ENCODE results near the gene TP63. TPM values are rescaled to one million over a fixed set of nuclear protein-coding genes. Genes with fewer than 3 reads are reported as not detected.

The TP63 gene
- total and polyA plus RNA-seq, 3 donors from 2014 or later: 5.2 to 10.5 (median 6.0) TPM

GRCh38 chr3:189822726-189823125, 191.5 kb downstream of the TP63 start:
- intact Hi-C loops (cut with DNase I; ENCODE audit: low total_unique reads): no loop called here
- TF ChIP-seq POLR2A (IDR thresholded peaks at IDR 0.05): no peak
- TF ChIP-seq CTCF (IDR thresholded peaks at IDR 0.05): no peak

GRCh38 chr3:189824629-189825312, 193.6 kb downstream of the TP63 start:
- H3K27me3 ChIP-seq: no peaks in the 10 kb centered on the region
- no peaks in the 10 kb centered on the region for H3K36me3 ChIP-seq (ENCODE audit: low read depth, missing control alignments)
- no peaks in the 10 kb centered on the region for H3K9me3 ChIP-seq
- H3K27ac ChIP-seq: no peak overlapping the region
- 53 to 61% methylated on average over 5 of the region's 5 CpGs for WGBS, 2 donors
- TF ChIP-seq POLR2A (IDR thresholded peaks at IDR 0.05): no peak
- no peak for TF ChIP-seq CTCF (IDR thresholded peaks at IDR 0.05)
- intact Hi-C loops (cut with DNase I; ENCODE audit: low total_unique reads): no loop called here
- no peak for DNase-seq
- no peak overlapping the region for H3K4me3 ChIP-seq
- H3K4me1 ChIP-seq: no peaks in the 10 kb centered on the region

More at GRCh38 chr3:189822726-189823125, 191.5 kb downstream of the TP63 start:
- H3K4me1 ChIP-seq: no peaks in the 10 kb centered on the region
- H3K36me3 ChIP-seq (ENCODE audit: low read depth, missing control alignments): no peaks in the 10 kb centered on the region
- no peak for DNase-seq
- 73 to 80% methylated on average over 3 of the region's 3 CpGs for WGBS, 2 donors
- H3K27me3 ChIP-seq: no peaks in the 10 kb centered on the region
- no peak overlapping the region for H3K4me3 ChIP-seq
- H3K9me3 ChIP-seq: no peaks in the 10 kb centered on the region
- H3K27ac ChIP-seq: no peak overlapping the region

GRCh38 chr3:189826566-189826965, 195.4 kb downstream of the TP63 start:
- Histone ChIP-seq H3K4me1 (no peaks in the 10 kb centered on the region), H3K27ac (no peak overlapping the region), H3K4me3 (no peak overlapping the region), H3K9me3 (no peaks in the 10 kb centered on the region), H3K36me3 (ENCODE audit: low read depth, missing control alignments) (no peaks in the 10 kb centered on the region), H3K27me3 (no peaks in the 10 kb centered on the region)
- intact Hi-C loops (cut with DNase I; ENCODE audit: low total_unique reads): no loop called here
- DNase-seq: no peak
- 92 to 97% methylated on average over 3 of the region's 3 CpGs for WGBS, 2 donors
- TF ChIP-seq POLR2A (IDR thresholded peaks at IDR 0.05) (no peak), CTCF (IDR thresholded peaks at IDR 0.05) (no peak)

GRCh38 chr3:189827108-189827507, 195.9 kb downstream of the TP63 start:
- intact Hi-C loops (cut with DNase I; ENCODE audit: low total_unique reads): no loop called here
- no peaks in the 10 kb centered on the region for H3K36me3 ChIP-seq (ENCODE audit: low read depth, missing control alignments)
- DNase-seq: no peak
- H3K4me1 ChIP-seq: no peaks in the 10 kb centered on the region
- H3K27ac ChIP-seq: no peak overlapping the region
- TF ChIP-seq CTCF (IDR thresholded peaks at IDR 0.05) (no peak), POLR2A (IDR thresholded peaks at IDR 0.05) (no peak)
- H3K27me3 ChIP-seq: no peaks in the 10 kb centered on the region
- H3K4me3 ChIP-seq: no peak overlapping the region
- 81% methylated on average over 1 of the region's 1 CpG for WGBS, 2 donors
- no peaks in the 10 kb centered on the region for H3K9me3 ChIP-seq

GRCh38 chr3:189830401-189830800, 199.2 kb downstream of the TP63 start:
- intact Hi-C loops (cut with DNase I; ENCODE audit: low total_unique reads): no loop called here
- H3K9me3 ChIP-seq: no peaks in the 10 kb centered on the region
- no peak overlapping the region for H3K27ac ChIP-seq
- no peak for TF ChIP-seq POLR2A (IDR thresholded peaks at IDR 0.05)
- no peak for TF ChIP-seq CTCF (IDR thresholded peaks at IDR 0.05)
- no peaks in the 10 kb centered on the region for H3K4me1 ChIP-seq
- 91 to 97% methylated on average over 2 of the region's 2 CpGs for WGBS, 2 donors
- no peaks in the 10 kb centered on the region for H3K36me3 ChIP-seq (ENCODE audit: low read depth, missing control alignments)
- H3K27me3 ChIP-seq: no peaks in the 10 kb centered on the region
- no peak overlapping the region for H3K4me3 ChIP-seq
- DNase-seq: no peak
